DMS79 (cell line): ENCODE measurements around the gene CAMK1D.
"Not testable (repeated sequence)": the region's sequence is repeated elsewhere in the genome, so short reads cannot be mapped to it uniquely, and the experiment has no call there.

Experiments
- DNase-seq: peaks from one replicate; lab custom pipeline; 2025; lab: John Stamatoyannopoulos, UW

The CAMK1D gene

GRCh38 chr10:12854988-12855387 is 505.6 kb downstream of the CAMK1D start:
- no peak for DNase-seq

DNA sequence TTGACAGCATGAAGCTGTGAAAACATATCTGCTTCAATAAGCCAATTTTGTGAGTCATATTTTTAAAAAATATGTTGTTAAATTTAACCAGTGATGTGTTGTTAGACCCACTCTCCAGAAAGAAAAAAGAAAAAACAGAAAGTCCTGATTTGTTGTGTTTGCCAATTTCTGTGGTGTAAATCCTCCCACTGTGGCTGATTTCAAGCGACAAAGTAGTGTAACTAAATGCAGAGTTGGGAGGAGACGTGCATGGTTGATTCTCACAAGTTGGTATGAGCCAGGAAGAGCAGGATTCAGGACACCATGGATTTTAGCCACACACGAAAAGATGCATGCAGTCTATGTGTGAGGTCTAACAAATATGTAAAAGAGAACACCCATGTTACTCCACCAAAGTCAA is 513.1 kb downstream of the CAMK1D start:
- DNase-seq = no peak

DNA sequence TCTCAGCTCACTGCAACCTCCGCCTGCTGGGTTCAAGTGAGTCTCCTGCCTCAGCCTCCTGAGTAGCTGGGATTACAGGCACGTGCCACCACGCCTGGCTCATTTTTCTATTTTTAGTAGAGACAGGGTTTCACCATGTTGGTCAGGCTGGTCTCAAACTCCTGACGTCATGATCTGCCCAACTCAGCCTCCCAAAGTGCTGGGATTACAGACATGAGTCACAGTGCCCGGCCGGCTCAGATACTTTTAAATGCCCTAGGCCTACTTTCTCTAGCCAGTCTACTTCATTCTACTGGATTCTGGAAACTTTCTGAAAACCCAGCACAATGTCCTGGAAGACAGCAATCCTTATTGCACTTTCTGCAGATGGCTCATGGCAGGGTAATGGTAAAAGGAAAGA is 516.2 kb downstream of the CAMK1D start:
- not testable (repeated sequence) for DNase-seq

- DNase-seq = no peak
These were observed 518.9 kb downstream of the CAMK1D start for GRCh38 chr10:12868229-12868628.

DNA sequence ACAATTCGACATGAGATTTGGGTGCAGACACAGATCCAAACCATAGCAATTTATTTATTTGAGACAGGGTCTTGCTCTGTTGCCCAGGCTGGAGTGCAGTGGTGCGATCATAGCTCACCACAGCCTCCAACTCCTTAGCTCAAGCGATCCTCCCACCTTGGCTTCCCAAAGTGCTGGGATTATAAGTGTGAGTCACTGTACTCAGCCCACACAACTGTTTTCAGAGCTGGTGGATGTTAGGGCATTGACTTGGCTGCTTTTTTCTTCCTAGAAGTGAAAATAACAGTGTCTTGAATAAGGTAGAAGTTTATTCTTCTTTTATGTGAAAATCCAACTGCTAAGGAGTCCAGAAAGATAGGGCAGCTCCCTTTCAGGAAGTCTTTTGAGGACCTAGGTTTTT is 520.1 kb downstream of the CAMK1D start:
- no peak for DNase-seq

DNA sequence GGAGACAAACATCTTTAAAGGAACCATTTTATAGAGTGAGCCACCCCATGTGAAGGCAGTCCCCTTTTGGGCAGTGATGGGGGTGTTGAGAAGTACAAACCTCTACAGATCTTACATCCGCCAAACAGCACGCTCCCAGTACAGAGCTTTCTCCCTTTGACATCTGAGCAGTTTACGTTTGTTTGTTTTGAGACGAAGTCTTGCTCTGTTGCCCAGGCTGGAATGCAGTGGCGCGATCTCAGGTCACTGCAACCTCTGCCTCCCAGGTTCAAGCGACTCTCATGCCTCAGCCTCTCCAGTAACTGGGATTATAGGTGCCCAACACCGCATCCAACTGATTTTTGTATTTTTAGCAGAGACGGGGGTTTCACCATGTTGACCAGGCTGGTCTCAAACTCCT is 523.2 kb downstream of the CAMK1D start:
- no peak for DNase-seq

DNA sequence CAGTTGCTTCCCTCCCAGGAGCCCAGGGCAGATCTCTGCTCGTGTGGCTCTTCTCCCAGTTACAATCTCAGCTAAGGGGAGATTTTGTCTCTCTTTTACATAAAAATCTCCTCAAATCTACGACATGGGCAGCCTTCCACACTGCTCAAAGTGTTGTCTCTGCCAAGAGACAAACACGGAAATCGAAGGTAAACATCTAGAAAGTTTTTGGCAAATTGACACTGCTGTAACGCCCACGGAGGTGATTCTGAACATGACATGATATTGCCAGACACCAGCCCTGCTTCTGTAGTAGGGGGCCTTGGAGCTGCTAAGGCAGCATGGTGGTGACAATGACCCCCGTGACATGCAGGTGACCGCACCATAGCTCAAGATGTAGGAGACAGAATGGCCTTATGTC is 523.8 kb downstream of the CAMK1D start:
- no peak for DNase-seq

- DNase-seq = no peak
These were observed 525.2 kb downstream of the CAMK1D start for GRCh38 chr10:12874501-12874900.

DNA sequence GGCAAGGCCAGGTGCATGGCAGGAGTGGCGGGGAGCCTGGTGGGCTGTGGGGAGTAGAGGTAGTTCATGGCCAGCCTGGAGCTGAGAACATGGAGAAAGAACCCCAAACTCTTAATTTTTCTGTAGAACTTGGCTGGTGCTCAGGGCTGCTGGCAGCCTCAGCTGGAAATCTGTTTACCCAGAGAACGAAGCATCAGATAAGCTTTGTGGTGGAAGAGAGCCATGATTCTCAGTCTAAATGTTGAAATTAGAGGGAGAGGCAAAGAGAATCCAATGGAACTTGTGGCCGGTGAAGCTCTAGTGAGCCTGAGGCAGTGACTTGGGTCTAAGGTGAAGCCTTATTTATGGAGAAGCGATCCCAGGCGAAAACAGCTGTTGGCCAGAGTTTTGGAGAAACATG is 525.8 kb downstream of the CAMK1D start:
- DNase-seq = no peak

DNA sequence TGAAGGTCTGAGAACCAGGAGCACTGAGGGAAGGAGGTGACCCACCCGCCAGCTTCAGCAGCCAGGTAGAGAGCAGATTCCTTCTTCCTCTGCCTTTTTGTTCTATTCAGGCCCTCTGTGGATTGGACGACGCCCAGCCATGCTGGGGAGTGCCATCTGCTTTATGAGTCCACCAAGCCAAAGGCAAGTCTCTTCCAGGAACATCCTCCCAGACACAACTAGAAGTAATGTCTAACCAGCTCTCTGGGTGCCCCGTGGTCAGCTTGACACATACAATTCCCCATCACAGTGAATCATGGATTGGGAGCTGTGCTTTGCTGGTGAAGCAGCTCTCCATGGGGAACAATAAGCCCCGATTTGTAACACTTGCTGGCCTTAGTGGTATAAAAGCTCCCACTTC is 526.9 kb downstream of the CAMK1D start:
- DNase-seq = no peak

GRCh38 chr10:12877150-12877549 is 527.8 kb downstream of the CAMK1D start:
- no peak for DNase-seq

DNA sequence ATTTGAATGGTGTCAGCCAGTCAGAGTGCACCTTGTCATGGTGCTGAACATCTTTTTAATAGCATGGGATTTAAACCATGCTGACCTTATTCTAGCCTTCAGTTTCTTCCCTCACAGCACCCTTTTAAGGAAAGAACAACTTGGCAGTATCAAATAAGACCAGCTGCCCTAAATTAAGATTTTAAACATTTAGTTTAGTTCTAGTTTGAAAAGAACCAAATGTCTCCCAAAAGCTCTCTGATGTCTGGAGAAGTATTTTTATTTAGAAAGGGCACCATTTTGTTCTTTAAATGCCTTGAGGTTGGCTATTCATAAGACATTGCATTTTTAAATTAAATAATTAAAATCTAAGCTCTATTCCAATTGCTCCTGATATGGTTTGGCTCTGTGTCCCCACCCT is 531.1 kb downstream of the CAMK1D start:
- no peak for DNase-seq

GRCh38 chr10:12884851-12885250 is 535.5 kb downstream of the CAMK1D start:
- DNase-seq = no peak
